HG03064 (cell line): ENCODE data around the gene ST8SIA1.
"Not testable (repeated sequence)": the region's sequence is repeated elsewhere in the genome, so short reads cannot be mapped to it uniquely, and the experiment has no call there.

Source experiments
- ATAC-seq: cut with Tn5 transposase; IDR thresholded peaks from one replicate; pipeline ENCODE4 v1.9.1; 2021; ENCODE audit warnings: low read depth; ENCODE audit not compliant: unreplicated experiment

Gene ST8SIA1

GRCh38 chr12:22190969-22191368 is 143.5 kb downstream of the ST8SIA1 start:
- ATAC-seq = no peak

- no peak for ATAC-seq
Observed at GRCh38 chr12:22188431-22188830, 146.1 kb downstream of the ST8SIA1 start.

- no peak for ATAC-seq
Observed at GRCh38 chr12:22180705-22181104, 153.8 kb downstream of the ST8SIA1 start.

DNA sequence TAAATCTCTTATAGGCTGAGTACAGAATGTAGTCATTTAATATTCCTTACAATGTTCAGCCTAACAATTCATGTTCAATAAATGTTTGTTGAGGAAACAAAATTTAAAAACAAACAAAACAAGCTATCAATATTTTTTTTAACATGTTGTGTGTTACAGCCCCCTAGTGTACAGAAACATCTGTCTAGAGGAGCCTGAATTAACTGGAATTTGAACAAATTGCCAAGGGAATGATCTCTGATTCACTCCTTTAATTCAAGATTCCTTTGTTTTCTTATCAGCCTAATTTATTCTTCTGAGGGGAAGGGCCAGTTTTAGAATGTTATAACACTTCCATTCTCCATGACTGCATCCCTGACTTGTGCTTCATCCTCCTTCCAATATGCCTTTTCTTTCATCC is 161.3 kb downstream of the ST8SIA1 start:
- no peak for ATAC-seq

GRCh38 chr12:22172501-22172900 is 162.0 kb downstream of the ST8SIA1 start:
- ATAC-seq = no peak

DNA sequence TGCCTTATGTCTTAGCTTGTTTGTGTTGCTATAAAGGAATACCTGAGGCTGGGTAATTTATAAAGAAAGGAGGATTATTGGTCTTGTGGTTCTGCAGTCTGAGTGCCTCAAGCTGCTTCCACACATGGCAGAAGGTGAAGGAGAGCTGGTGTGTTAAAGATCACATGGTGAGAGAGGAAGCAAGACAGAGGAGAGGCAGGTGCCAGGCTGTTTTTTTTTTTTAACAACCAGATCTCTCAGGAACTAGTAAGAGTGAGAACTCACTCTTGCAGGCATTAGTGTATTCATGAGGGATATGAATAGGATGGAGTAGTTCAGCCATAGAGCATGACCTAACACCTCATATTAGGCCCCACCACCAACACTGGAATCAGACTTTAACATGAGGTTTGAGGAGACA is 165.1 kb downstream of the ST8SIA1 start:
- no peak for ATAC-seq

GRCh38 chr12:22164139-22164538 is 170.4 kb downstream of the ST8SIA1 start:
- ATAC-seq = no peak

DNA sequence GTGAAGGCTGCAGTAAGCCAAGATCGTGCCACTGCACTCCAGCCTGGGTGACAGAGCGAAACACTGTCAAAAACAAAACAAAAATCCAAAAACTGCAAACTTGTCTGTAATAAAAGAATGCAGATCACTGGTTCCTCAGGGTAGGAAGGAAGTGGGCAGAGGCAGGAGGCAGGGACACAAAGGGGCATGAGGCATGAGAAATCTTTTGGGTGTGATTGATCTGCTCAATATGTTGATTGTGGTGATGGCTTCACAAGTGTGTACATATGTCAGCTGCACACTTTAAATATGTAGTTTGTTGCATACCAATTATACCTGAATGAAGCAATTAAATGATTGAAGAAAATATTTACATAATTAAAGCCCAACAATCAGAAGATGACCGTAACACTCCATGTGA is 170.9 kb downstream of the ST8SIA1 start:
- no peak for ATAC-seq

- ATAC-seq = no peak
Observed at GRCh38 chr12:22160396-22161003, 174.0 kb downstream of the ST8SIA1 start.

DNA sequence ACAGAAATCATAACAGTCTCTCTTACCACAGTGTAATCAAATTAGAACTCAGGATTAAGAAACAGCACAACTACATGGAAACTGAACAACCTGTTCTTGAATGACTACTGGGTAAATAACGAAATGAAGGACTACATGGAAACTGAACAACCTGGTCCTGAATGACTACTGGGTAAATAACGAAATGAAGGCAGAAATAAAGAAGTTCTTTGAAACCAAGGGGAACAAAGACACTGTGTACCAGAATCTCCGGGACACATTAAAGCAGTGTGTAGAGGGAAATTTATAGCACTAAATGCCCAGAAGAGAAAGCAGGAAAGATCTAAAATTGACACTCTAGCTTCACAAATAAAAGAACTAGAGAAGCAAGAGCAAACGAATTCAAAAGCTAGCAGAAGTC is 185.2 kb downstream of the ST8SIA1 start:
- not testable (repeated sequence) for ATAC-seq

- ATAC-seq = not testable (repeated sequence)
Observed at GRCh38 chr12:22146686-22147085, 187.8 kb downstream of the ST8SIA1 start.
